Thyroid gland (tissue), 4 donors: ENCODE data around the gene PDZD2. TPM values are rescaled to one million over a fixed set of nuclear protein-coding genes. Genes with fewer than 3 reads are reported as not detected.
A peak's percentile ranks its signal among the peaks of the same experiment; 100 is the strongest.

Source experiments
- DNase-seq, 2 donors: peaks; one replicate each; pipeline ENCODE4 v3.0.0-alpha.2; 2019
- H3K27ac ChIP-seq, 3 donors: fragments of 200-600 bp; sonication (generic); 1 replicate in 2 of 3; 2 replicates in 1 of 3; pipeline ENCODE4 v1.5.1; 2016 to 2019; ENCODE audit warnings: mild to moderate bottlenecking in 1 of 3, moderate library complexity in 1 of 3
- H3K27me3 ChIP-seq: fragments of 200-600 bp; sonication (generic); one replicate; pipeline ENCODE4 v1.5.1; 2019
- H3K36me3 ChIP-seq, 2 donors: fragments of 200-600 bp; sonication (generic); one replicate each; pipeline ENCODE4 v1.5.1; 2016 to 2019
- H3K4me1 ChIP-seq, 2 donors: fragments of 200-600 bp; sonication (generic); one replicate each; pipeline ENCODE4 v1.5.1; 2017 to 2019
- H3K4me3 ChIP-seq, 3 donors: fragments of 200-600 bp; sonication (generic); replicated peaks in 1 of 3; 1 replicate in 2 of 3; 2 replicates in 1 of 3; pipeline ENCODE4 v1.5.1; 2016; ENCODE audit warnings: mild to moderate bottlenecking in 1 of 3
- H3K9me3 ChIP-seq: fragments of 200-600 bp; sonication (generic); one replicate; pipeline ENCODE4 v1.5.1; 2017
- POLR2A ChIP-seq, 2 donors: fragments of 450-650 bp; IDR thresholded peaks; one replicate each; pipeline ENCODE4 v1.6.1; 2017; ENCODE audit warnings: antibody characterized with exemption in 2 of 2, mild to moderate bottlenecking in 2 of 2, moderate library complexity in 1 of 2
- WGBS, 2 donors: methylation state at CpG; one replicate each; pipeline ENCODE4 v1.1.5; 2017; 5-methylcytosine and 5-hydroxymethylcytosine counted together
- intact Hi-C: fragments of 100-400 bp; cut with DNase I; formaldehyde crosslinking; loops from one replicate; pipeline ENCODE4 v1.15.1; 2023
- total RNA-seq, 4 donors: library from RNA; depleted of rRNA; stranded (reverse); fragments of >200 nt; gene quantifications; one replicate each; pipeline ENCODE4 v1.2.3, GENCODE V29; 2016
- TF ChIP-seq, protein P1 (sequence below), 6 experiments: fragments of 200-600 bp in 3 of 6; fragments of 450-650 bp in 3 of 6; sonication (generic) in 3 of 6; IDR thresholded peaks; one replicate each; pipeline ENCODE4 v1.5.1; 2016 to 2019; ENCODE audit warnings: antibody characterized with exemption in 6 of 6, mild to moderate bottlenecking in 2 of 6, inconsistent platforms in 1 of 6, moderate library complexity in 1 of 6

Gene PDZD2
- total RNA-seq, 4 donors from 2014 or later = 1.8 to 4.5 (median 3.9) TPM

DNA sequence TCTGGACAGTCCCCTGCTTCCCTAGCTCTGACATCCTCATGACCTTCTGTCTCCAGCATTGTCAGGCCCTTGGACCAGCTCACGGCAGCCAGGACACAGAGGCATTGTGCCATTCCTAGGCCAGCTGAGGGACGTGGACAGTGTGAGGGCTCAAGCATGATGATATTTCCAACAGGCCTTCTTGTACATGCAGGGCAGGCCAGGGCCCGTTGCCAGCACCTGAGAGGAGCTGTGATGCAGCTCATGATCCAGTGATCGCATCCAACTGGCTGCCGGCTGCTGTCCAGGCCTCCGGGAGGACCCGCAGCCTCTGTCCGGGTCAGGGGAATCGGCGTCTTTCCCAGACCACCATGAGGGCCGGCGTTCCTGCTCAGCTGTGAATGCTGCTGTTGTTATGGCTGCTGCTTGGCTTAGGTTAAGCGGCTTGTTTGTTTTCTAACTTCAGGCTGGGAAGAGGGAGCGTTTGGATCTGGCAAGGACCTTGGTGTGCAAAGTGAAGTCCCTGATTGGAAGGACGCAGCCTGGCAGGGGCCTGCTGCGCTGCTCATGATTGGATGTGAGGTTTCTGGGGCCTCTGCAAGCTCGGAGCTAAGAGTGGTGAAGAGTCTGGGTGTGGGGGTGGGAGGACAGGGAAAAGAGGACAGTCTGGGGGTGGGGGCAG, 53.8 kb downstream of the PDZD2 start:
- Histone ChIP-seq H3K36me3 (no peaks in the 10 kb centered on the region), H3K27me3 (no peaks in the 10 kb centered on the region), H3K27ac (no peak overlapping the region), H3K4me1 (no peaks in the 10 kb centered on the region), H3K9me3 (no peaks in the 10 kb centered on the region), H3K4me3 (no peak overlapping the region)
- peak in 1 of 2 donors; percentile 5 for DNase-seq
- intact Hi-C loops = no loop called here
- TF ChIP-seq POLR2A (IDR thresholded peaks at IDR 0.05) = no peak
- TF ChIP-seq, protein P1, sequence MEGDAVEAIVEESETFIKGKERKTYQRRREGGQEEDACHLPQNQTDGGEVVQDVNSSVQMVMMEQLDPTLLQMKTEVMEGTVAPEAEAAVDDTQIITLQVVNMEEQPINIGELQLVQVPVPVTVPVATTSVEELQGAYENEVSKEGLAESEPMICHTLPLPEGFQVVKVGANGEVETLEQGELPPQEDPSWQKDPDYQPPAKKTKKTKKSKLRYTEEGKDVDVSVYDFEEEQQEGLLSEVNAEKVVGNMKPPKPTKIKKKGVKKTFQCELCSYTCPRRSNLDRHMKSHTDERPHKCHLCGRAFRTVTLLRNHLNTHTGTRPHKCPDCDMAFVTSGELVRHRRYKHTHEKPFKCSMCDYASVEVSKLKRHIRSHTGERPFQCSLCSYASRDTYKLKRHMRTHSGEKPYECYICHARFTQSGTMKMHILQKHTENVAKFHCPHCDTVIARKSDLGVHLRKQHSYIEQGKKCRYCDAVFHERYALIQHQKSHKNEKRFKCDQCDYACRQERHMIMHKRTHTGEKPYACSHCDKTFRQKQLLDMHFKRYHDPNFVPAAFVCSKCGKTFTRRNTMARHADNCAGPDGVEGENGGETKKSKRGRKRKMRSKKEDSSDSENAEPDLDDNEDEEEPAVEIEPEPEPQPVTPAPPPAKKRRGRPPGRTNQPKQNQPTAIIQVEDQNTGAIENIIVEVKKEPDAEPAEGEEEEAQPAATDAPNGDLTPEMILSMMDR (IDR thresholded peaks at IDR 0.05) = no peak
- 63 to 79% methylated on average over 8 to 17 of the region's 17 CpGs for WGBS, 2 donors

DNA sequence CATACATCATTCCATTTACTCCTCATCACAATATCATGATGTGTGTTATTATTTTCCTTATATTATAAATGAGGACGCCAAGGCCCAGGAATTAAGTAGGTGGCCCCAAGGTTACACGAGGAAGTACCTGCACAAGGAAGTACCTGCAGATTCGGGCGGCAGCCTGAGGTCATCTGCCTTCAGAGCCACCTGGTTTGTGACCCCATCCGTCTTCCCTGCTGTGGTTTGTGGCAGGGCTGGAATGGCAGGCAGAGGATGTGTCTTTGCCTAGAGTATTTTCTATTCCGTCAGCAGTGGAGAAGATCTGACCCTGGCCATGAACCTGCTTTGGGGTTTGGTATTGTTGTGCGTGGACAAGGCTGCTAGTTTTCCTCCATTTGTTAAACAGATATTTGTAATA, 59.7 kb downstream of the PDZD2 start:
- H3K4me3 ChIP-seq = no peak overlapping the region
- no peak for DNase-seq

DNA sequence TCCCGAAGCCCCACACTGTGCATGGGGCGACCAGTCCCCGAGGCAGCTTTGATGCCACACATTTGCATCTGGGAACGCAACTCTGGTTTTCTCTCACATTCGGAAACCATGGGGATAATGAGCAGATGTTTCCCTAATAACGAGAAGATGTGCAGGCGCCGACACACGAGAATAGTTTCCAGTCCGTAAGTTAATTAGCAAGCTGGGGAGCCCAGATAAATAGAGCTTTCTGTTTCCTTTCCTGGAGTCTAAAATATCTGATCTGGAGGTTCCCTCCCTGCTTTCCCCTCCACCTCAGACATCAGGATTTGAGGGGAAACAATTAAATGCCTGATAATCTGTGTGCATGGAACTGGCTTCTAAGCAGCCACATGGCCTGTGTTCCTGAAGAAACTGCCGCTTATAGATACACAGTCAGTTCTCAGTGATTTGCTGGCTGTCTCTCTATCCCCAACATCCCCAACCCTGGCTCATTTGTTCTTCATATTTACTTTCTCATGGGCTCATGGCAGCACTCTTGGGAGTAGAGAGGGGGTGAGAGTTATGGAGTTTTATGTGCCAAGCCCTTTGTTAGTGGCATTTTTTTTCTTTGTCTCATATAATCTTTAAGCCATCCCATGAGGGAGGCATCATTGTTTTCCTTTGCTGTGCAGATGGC, 62.8 kb downstream of the PDZD2 start:
- intact Hi-C loops = no loop called here
- H3K36me3 ChIP-seq = no peaks in the 10 kb centered on the region
- H3K4me3 ChIP-seq = no peak overlapping the region
- H3K4me1 ChIP-seq = no peaks in the 10 kb centered on the region
- H3K27me3 ChIP-seq = no peaks in the 10 kb centered on the region
- no peak for DNase-seq
- H3K9me3 ChIP-seq = no peaks in the 10 kb centered on the region
- 58 to 66% methylated on average over 11 of the region's 11 CpGs for WGBS, 2 donors
- TF ChIP-seq POLR2A (IDR thresholded peaks at IDR 0.05) = no peak
- TF ChIP-seq, protein P1 (IDR thresholded peaks at IDR 0.05) = no peak
- no peak overlapping the region for H3K27ac ChIP-seq

More for the DNA sequence above, 59.7 kb downstream of the PDZD2 start:
- Histone ChIP-seq H3K27me3 (no peaks in the 10 kb centered on the region), H3K4me1 (no peaks in the 10 kb centered on the region), H3K27ac (no peak overlapping the region), H3K9me3 (no peaks in the 10 kb centered on the region), H3K36me3 (no peaks in the 10 kb centered on the region)
- 88 to 91% methylated on average over 7 of the region's 7 CpGs for WGBS, 2 donors
- TF ChIP-seq, protein P1 (IDR thresholded peaks at IDR 0.05) = no peak
- no peak for TF ChIP-seq POLR2A (IDR thresholded peaks at IDR 0.05)
- intact Hi-C loops = no loop called here

DNA sequence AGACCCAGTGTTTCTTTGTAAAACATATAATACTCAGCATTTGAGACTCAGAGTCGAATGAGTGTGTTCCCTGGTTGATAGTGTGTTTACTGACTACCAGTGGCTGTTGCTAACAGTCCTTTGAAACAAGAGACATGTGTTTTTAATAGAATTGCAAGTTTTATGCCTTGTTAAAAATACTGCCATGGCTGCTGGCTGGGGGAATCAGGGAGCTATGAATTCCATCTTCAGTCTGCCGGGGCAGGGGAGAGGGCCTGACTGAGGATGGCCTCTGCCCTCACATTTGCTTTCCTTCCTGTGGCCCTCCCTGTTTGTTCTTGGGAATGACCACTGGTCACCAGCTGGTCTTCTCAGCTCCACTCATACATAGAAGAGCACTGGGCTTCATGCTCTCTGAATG, 63.8 kb downstream of the PDZD2 start:
- TF ChIP-seq, protein P1 (IDR thresholded peaks at IDR 0.05) = no peak
- TF ChIP-seq POLR2A (IDR thresholded peaks at IDR 0.05) = no peak

DNA sequence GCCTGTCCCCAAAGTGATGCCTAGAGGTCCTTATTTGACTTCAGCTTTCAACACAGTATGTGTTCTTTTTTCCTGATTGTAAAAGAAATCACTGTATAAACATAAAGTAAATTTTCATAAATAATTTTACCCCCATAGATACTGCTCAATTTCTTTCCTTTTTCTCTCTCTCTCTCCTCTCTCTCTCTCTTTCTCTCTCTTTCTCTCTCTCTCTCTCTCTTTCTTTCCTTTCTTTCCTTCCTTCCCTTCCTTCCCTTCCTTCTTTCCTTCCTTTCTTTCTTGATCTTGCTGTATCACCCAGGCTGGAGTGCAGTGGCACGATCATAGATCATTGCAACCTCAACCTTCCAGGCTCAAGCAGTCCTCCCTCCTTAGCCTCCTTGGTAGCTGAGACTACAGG, 64.8 kb downstream of the PDZD2 start:
- H3K4me1 ChIP-seq = no peaks in the 10 kb centered on the region
- no peaks in the 10 kb centered on the region for H3K27me3 ChIP-seq
- TF ChIP-seq, protein P1 (IDR thresholded peaks at IDR 0.05) = no peak
- TF ChIP-seq POLR2A (IDR thresholded peaks at IDR 0.05) = no peak
- DNase-seq = no peak
- no peak overlapping the region for H3K4me3 ChIP-seq
- H3K27ac ChIP-seq = no peak overlapping the region
- no peaks in the 10 kb centered on the region for H3K36me3 ChIP-seq
- intact Hi-C loops = no loop called here
- no peaks in the 10 kb centered on the region for H3K9me3 ChIP-seq
- WGBS, 2 donors = 91 to 100% methylated on average over 1 of the region's 1 CpG

More for the DNA sequence above, 63.8 kb downstream of the PDZD2 start:
- intact Hi-C loops = no loop called here
- H3K27ac ChIP-seq = no peak overlapping the region
- no peak overlapping the region for H3K4me3 ChIP-seq
- no peaks in the 10 kb centered on the region for H3K9me3 ChIP-seq
- H3K36me3 ChIP-seq = no peaks in the 10 kb centered on the region
- DNase-seq = no peak
- 60 to 67% methylated on average over 2 of the region's 2 CpGs for whole genome bisulfite sequencing, 2 donors
- H3K4me1 ChIP-seq = no peaks in the 10 kb centered on the region
- H3K27me3 ChIP-seq = no peaks in the 10 kb centered on the region
